ENCODE data around the gene MYH10.

Gene MYH10

GRCh38 chr17:8444494-8444893 lies 186.0 kb downstream of the MYH10 start:
- no peak for DNase-seq (ENCODE audit: low read depth)

DNA sequence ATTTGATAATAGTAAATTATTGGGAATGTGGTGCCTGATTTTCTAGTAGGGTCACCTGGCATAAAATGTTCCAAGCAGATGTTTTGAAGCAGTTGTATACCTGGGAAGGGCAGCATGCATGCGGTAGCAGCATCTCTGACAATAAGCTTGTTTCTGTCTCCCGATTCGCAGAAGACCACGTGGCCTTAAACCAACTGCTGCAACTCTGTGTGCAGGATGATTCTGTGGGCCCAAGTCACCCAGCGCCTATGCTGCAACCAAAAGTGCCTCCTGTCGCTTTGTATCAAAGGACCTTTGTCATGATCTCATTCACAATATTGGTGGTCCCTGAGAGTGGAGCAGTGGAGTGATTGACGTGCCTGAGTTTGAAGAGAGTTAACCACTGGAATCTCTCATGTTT lies 186.8 kb downstream of the MYH10 start:
- no peak for DNase-seq (ENCODE audit: low read depth)

DNA sequence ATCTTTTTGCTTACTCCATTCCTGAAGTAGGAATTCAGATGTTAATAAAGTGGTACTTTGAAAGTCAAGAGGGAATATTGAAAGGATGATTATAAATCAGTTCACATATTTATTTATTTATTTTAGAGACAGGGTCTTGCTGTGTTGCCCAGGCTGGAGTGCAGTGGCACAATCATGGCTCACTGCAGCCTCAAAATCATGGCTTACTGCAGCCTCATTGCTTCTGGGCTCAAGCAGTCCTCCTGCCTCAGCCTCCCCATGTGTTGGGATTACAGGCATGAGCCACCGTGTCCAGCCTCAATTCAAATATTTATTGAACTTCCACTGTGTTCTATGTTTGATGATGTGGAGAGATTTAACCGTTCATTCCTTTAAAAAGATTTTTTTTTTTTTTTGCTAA lies 188.2 kb downstream of the MYH10 start:
- no peak for DNase-seq (ENCODE audit: low read depth)

GRCh38 chr17:8441690-8442089 lies 188.8 kb downstream of the MYH10 start:
- DNase-seq (ENCODE audit: low read depth), result no peak

- no peak for DNase-seq (ENCODE audit: low read depth)
Observed at GRCh38 chr17:8439681-8440080, 190.8 kb downstream of the MYH10 start.

DNA sequence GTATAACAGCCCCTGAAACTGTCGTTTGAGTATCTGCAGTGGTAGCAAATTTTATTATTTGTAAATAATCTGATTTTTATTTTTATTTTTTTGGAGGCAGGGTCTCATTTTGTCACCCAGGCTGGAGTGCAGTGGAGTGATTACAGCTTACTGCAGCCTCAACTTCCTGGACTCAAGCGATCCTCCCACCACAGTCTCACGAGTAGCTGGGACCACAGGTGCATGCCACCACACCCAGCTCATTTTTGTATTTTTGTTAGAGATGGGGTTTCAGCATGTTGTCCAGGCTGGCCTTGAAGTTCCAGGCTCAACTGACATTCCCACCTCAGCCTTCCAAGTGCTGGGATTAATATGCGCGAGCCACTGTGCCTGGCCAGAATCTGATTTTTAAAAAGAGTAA lies 192.1 kb downstream of the MYH10 start:
- DNase-seq (ENCODE audit: low read depth), result no peak

DNA sequence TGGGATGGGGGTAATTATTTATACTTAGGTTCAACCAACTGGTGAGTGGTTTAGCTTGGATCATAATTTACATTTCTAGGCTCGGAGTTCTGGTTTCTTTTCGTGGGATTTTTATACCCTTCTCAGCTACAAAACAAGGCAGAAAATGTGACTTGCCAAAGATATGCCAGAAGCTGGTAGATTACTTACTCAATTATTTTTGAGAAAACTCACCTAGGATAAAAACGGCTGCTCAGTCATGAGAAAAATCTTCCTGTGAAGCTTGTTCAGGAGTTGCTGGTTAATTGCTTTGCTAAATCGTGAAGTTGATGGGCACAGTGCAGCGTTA lies 193.7 kb downstream of the MYH10 start:
- DNase-seq (ENCODE audit: low read depth), result no peak

GRCh38 chr17:8436169-8436843 lies 194.2 kb downstream of the MYH10 start:
- DNase-seq (ENCODE audit: low read depth), result peak; percentile 21

DNA sequence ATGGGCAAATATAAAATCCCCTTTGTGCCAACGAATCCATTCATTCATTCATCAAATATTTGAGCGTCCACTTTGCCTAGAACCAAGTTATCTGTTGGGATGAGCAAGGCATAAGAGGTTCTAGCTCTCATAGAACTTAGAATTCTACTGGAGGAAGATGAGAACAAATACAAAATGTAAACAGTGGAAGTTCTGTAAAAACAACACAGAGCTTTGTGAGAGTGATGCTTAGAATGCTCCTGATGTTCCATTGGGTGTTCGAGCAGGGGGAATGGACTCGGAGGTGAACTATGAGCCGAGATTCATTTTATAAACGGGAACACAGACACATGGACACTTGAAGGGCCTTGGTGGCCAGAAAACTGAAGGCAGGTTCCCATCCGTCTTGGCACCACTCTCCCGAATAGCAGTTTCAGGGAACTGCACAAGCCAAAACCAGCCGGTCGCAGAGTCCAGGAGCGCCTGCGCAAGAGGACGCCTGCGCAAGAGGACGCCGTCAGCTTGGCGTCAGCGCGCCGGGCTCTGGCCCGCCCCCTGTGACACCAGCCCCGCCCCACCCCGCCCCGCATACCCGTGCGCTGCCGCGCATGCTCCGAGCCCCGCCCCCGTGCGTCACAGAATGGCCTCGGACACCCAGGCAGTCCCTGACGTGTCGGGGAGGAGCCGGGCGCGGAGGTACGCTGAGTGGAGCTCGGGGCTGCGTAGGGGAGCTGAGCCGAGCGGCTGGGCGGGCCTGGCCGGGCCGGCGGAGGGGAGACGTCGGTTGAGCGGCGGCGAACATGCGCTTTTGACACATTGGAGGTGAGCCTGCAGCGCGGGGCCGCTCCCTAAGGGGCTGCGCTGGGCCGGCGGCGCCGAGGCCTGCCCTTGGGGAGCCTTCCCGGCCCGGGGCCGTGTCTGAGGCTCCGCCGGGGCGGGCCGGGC lies 195.0 kb downstream of the MYH10 start, which contains the start of gene NDEL1:
TSS of gene NDEL1 (plus strand) at position 640 of the 924 bp plus-strand sequence. CDS start 8,388 bp downstream, outside the sequence.
- peak; percentile 75 for DNase-seq (ENCODE audit: low read depth)

GRCh38 chr17:8430966-8431365 lies 199.6 kb downstream of the MYH10 start:
- peak; percentile 44 for DNase-seq (ENCODE audit: low read depth)

- DNase-seq (ENCODE audit: low read depth), result no peak
Observed at GRCh38 chr17:8426802-8427201, 203.7 kb downstream of the MYH10 start.

GRCh38 chr17:8426094-8426720 lies 204.3 kb downstream of the MYH10 start:
- DNase-seq (ENCODE audit: low read depth), result no peak

Data from GM04503 (cell line).